Endothelial cell of umbilical vein (primary cell): ENCODE results near the gene MYO9B.

ENCODE experiments used
- CTCF ChIP-seq, 2 donors: IDR thresholded peaks; 1 replicate in 1 of 2; 2 replicates in 1 of 2; pipeline ENCODE4 v1.5.1; 2011; ENCODE audit warnings: low read length in 2 of 2, mild to moderate bottlenecking in 2 of 2, moderate library complexity in 2 of 2, control low read depth in 1 of 2, inconsistent platforms in 1 of 2, low read depth in 1 of 2; ENCODE audit not compliant: insufficient read depth in 1 of 2; ENCODE audit errors: extremely low read depth in 1 of 2
- FOS ChIP-seq: IDR thresholded peaks from 2 replicates; pipeline ENCODE4 v1.6.1; 2011; ENCODE audit warnings: mild to moderate bottlenecking, low read length, moderate library complexity, borderline replicate concordance; ENCODE audit not compliant: insufficient read depth
- GATA2 ChIP-seq: IDR thresholded peaks from 2 replicates; pipeline ENCODE4 v1.7.0; 2011; ENCODE audit warnings: low read depth, mild to moderate bottlenecking, moderate library complexity, mixed read lengths, low read length; ENCODE audit not compliant: insufficient read length, insufficient read depth
- JUN ChIP-seq: IDR thresholded peaks from 2 replicates; pipeline ENCODE4 v1.6.1; 2011; ENCODE audit warnings: borderline replicate concordance, low read depth; ENCODE audit not compliant: insufficient read length, insufficient read depth
- MAX ChIP-seq: IDR thresholded peaks from 2 replicates; pipeline ENCODE4 v1.6.1; 2011; ENCODE audit not compliant: insufficient read depth, insufficient read length
- MYC ChIP-seq: IDR thresholded peaks from one replicate; pipeline ENCODE4 v1.6.1; 2011; ENCODE audit warnings: mild to moderate bottlenecking, low read depth, low read length
- POLR2A ChIP-seq: IDR thresholded peaks from 2 replicates; pipeline ENCODE4 v1.6.1; 2012; ENCODE audit warnings: low read depth, mild to moderate bottlenecking, control low read depth, low read length
- POLR2AphosphoS5 ChIP-seq: IDR thresholded peaks from 2 replicates; pipeline ENCODE4 v1.6.1; 2012; ENCODE audit warnings: low read depth, mild to moderate bottlenecking, control low read depth, low read length, moderate library complexity; ENCODE audit not compliant: insufficient read depth

- TF ChIP-seq CTCF (IDR thresholded peaks at IDR 0.05; ENCODE audit: extremely low read depth in 1 of 2, insufficient read depth in 1 of 2, low read depth in 1 of 2, low read length in 2 of 2) (no peak), JUN (no peak), FOS (no peak), POLR2A (no peak), POLR2AphosphoS5 (no peak), MYC (no peak), MAX (no peak), GATA2 (no peak)
Observed at GRCh38 chr19:17129377-17129776, 53.8 kb downstream of the MYO9B start.
